GM12874 (cell line): ENCODE data around the gene TRIM62.
A peak's percentile ranks its signal among the peaks of the same experiment; 100 is the strongest.

Experiments
- CTCF ChIP-seq: IDR thresholded peaks from 2 replicates; pipeline ENCODE4 v1.5.1; 2011; ENCODE audit warnings: low read depth, mild to moderate bottlenecking, control low read depth, low read length, moderate library complexity; ENCODE audit not compliant: insufficient read depth

The TRIM62 gene

GRCh38 chr1:33120436-33121231 lies 61.2 kb downstream of the TRIM62 start:
- no peak for TF ChIP-seq CTCF

- TF ChIP-seq CTCF, result no peak
Observed at GRCh38 chr1:33119532-33120217, 62.2 kb downstream of the TRIM62 start.

GRCh38 chr1:33119050-33119449 lies 62.8 kb downstream of the TRIM62 start:
- no peak for TF ChIP-seq CTCF

GRCh38 chr1:33118274-33118673 lies 63.6 kb downstream of the TRIM62 start:
- no peak for TF ChIP-seq CTCF

- no peak for TF ChIP-seq CTCF
Observed at GRCh38 chr1:33117440-33118085, 64.3 kb downstream of the TRIM62 start.

GRCh38 chr1:33111965-33112364 lies 69.9 kb downstream of the TRIM62 start:
- 0 out of 2 replicates have a peak, but pooled peaks have one; percentile 12 for TF ChIP-seq CTCF

- no peak for TF ChIP-seq CTCF
Observed at GRCh38 chr1:33110477-33110876, 71.4 kb downstream of the TRIM62 start.
